ENCODE results near the gene PRODH.
"Not testable (repeated sequence)": the region's sequence is repeated elsewhere in the genome, so short reads cannot be mapped to it uniquely, and the experiment has no call there.

PRODH gene

DNA sequence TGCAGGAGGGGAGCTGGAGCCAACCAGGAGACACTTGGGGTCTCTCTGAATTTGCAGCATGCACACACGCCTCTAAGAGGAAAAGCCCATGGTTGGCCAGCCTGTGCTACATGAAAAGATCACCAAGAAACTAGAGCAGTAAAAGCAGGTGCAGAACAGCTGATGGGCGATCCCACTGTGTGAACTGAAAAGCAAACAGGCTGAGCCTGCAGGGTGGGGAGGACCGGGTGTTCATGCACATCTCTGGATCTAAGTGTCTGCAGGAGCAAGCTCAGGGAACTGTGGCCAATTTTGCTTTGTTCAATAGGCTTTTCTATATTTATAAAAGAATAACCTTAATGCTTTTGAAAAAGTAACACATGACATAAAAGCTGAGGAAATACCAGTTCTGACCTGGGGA lies 18.3 kb downstream of the PRODH start:
- H3K36me3 Mint-ChIP-seq; H3K9me3 Mint-ChIP-seq; ATAC-seq (ENCODE audit: low read depth); DNase-seq (ENCODE audit: low spot score in 2 of 2); H3K4me3 Mint-ChIP-seq; H3K27ac Mint-ChIP-seq; H3K27me3 Mint-ChIP-seq; H3K4me1 Mint-ChIP-seq: not testable (repeated sequence)

DNA sequence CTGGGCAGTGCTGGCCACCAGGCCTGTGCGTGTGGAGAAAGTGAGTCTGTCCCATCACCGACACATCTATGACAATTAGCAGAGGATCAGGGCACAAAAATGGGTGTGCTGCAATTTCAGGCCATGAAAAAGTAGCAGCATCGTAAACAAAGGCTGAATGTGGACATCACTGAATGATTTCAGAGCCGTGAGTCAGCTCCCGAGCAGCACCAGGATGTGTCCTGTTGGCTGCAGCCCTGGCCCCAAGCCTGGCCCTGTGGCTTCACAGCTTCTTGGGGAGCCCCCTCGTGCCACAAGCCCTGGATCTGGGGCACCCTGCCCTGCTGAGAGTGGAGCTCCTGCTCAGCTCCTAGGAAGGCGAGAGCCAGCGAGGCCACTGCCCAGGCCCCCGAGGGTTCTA lies 20.5 kb downstream of the PRODH start:
- not testable (repeated sequence) for H3K4me1 Mint-ChIP-seq; H3K36me3 Mint-ChIP-seq; H3K4me3 Mint-ChIP-seq; H3K27me3 Mint-ChIP-seq; DNase-seq (ENCODE audit: low spot score in 2 of 2); ATAC-seq (ENCODE audit: low read depth); H3K27ac Mint-ChIP-seq; H3K9me3 Mint-ChIP-seq

DNA sequence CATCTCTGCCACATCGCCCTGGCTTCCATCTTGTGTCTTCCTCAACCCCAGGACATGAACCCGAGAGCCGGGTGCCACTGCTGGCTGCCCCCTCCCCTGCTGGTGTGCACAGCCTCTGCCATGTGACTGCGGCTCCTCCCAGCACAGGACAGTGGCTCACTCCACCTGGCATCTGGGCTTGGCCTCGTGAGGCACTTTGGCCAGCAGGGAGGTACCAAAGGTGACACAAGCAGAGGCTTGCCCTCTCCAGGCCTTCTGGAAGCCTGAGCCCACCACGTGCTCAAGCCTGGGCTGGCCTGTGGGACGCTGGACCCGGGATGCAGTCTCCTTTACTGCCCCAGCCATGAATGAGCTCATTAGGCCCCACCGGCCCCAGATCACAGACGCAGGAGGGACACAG lies 21.5 kb downstream of the PRODH start:
- ATAC-seq (ENCODE audit: low read depth); DNase-seq (ENCODE audit: low spot score in 2 of 2); H3K27me3 Mint-ChIP-seq; H3K9me3 Mint-ChIP-seq; H3K36me3 Mint-ChIP-seq; H3K27ac Mint-ChIP-seq; H3K4me3 Mint-ChIP-seq; H3K4me1 Mint-ChIP-seq: not testable (repeated sequence)

DNA sequence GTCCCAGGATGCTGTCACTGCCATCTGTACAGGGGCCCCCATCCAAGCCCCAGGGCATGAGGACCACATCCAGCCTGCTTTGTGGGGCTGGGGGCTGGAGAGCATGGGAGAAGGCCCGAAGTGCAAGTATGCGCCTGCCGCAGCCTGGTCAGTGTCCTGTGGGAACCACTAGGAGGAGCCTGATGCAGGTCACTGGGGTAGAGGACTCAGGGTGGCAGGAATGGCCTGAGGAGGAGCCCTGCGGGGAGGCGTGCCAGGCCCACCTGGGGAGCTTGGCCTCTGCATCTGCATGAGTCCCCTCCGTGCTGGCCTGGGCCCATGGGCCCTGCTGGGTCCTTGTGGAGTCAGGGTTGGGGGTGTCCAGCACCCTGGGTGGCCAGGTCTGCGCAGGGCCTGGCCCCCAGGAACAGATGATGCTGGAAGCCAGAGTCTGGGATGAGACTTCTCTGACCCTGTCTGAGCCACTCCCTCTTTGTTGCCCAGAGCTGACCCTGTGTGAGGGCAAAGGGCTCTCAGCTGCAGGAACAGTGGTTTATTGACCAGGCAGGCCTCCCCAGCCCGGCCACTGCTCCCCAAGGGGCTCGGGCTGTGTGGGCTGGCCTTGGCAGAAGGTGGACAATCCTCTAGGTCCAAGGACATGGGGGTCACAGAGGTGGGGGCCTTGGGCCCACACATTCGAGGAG lies 23.7 kb downstream of the PRODH start:
- not testable (repeated sequence) for H3K9me3 Mint-ChIP-seq; H3K27ac Mint-ChIP-seq; ATAC-seq (ENCODE audit: low read depth); H3K27me3 Mint-ChIP-seq; H3K36me3 Mint-ChIP-seq; H3K4me1 Mint-ChIP-seq; H3K4me3 Mint-ChIP-seq; DNase-seq (ENCODE audit: low spot score in 2 of 2)

DNA sequence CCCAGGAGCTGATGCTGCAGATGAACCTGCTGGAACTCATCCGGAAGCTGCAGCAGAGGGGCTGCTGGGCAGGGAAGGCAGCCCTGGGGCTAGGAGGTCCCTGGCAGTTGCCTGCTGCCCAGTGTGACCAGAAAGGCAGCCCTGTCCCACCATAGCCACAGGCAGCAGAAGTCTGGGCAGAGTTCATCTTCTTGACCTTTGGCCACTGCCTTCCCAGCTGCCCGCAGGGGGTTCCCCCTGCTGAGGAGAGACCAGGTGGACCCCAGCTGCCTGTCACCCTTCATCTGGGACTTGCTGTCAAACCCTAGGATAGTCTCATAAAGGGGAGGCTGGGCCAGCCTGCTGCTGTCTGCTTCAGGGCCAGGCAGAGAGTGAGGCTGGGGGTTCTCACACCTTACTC lies 24.6 kb downstream of the PRODH start:
- ATAC-seq (ENCODE audit: low read depth); H3K4me1 Mint-ChIP-seq; DNase-seq (ENCODE audit: low spot score in 2 of 2); H3K27me3 Mint-ChIP-seq; H3K4me3 Mint-ChIP-seq; H3K9me3 Mint-ChIP-seq; H3K27ac Mint-ChIP-seq; H3K36me3 Mint-ChIP-seq: not testable (repeated sequence)

DNA sequence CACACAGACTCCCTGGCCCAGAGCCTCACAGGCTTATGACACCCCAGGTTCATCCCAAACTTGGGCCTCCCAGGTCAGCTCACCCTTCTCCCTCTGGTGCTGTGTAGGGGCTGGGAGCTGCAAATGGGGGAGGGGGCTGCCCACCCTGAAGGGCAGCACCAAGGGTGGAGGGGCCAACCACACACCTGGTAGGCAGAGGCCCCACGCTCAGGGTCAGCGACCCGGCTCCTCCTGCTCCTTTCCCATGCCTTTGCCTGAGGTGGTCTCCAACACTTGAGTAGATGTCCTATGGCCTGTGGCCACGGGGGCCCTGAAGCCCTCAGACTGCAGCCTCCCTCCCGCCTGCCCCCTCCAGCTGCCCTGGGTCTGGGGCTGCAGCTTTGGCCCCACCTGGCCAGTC lies 26.5 kb downstream of the PRODH start:
- Mint-ChIP-seq H3K27ac (no peak overlapping the region), H3K9me3 (no peaks in the 10 kb centered on the region), H3K36me3 (no peaks in the 10 kb centered on the region), H3K4me1 (no peaks in the 10 kb centered on the region), H3K4me3 (no peak overlapping the region), H3K27me3 (no peaks in the 10 kb centered on the region)
- DNase-seq (ENCODE audit: low spot score in 2 of 2) (no peak), ATAC-seq (ENCODE audit: low read depth) (no peak)

DNA sequence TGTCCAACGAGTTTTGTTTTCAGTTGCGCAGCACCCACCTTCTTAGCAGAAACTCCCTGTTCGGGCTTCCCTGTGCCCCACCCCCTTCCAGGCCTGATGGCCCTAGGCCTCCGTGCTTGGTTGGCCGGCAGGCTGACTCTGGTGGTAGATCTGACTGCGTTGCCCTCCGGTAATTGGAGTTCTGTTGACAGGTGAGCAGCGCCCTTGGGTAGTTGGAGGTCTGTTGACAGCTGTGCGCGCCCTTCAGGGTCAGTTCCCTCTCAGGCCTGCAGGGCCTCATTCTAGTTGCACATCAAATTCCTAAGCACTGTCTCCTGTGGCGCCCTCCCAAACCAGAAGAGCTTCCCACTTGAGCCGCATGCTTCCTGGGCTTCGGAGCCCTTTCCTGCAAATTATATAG lies 29.2 kb downstream of the PRODH start:
- H3K27me3 Mint-ChIP-seq: no peaks in the 10 kb centered on the region
- no peak overlapping the region for H3K27ac Mint-ChIP-seq
- H3K4me3 Mint-ChIP-seq: no peak overlapping the region
- H3K36me3 Mint-ChIP-seq: no peaks in the 10 kb centered on the region
- DNase-seq (ENCODE audit: low spot score in 2 of 2) (no peak), ATAC-seq (ENCODE audit: low read depth) (peak; percentile 14)
- no peaks in the 10 kb centered on the region for H3K4me1 Mint-ChIP-seq
- H3K9me3 Mint-ChIP-seq: no peaks in the 10 kb centered on the region

DNA sequence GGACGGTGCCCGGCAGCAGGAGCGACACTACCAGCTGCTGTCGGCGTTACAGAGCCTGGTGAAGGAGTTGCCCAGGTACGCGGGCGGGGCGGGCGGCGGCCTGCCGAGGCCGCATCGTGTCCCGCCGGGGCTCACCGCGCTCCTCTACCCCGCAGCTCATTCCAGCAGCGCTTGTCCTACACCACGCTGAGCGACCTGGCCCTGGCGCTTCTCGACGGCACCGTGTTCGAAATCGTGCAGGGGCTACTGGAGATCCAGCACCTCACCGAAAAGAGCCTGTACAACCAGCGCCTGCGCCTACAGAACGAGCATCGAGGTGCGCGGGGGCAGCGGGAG lies 29.7 kb downstream of the PRODH start:
- H3K27me3 Mint-ChIP-seq; H3K9me3 Mint-ChIP-seq; H3K36me3 Mint-ChIP-seq; DNase-seq (ENCODE audit: low spot score in 2 of 2); H3K4me1 Mint-ChIP-seq; H3K27ac Mint-ChIP-seq; H3K4me3 Mint-ChIP-seq: not testable (repeated sequence)
- peak; percentile 23 for ATAC-seq (ENCODE audit: low read depth)

DNA sequence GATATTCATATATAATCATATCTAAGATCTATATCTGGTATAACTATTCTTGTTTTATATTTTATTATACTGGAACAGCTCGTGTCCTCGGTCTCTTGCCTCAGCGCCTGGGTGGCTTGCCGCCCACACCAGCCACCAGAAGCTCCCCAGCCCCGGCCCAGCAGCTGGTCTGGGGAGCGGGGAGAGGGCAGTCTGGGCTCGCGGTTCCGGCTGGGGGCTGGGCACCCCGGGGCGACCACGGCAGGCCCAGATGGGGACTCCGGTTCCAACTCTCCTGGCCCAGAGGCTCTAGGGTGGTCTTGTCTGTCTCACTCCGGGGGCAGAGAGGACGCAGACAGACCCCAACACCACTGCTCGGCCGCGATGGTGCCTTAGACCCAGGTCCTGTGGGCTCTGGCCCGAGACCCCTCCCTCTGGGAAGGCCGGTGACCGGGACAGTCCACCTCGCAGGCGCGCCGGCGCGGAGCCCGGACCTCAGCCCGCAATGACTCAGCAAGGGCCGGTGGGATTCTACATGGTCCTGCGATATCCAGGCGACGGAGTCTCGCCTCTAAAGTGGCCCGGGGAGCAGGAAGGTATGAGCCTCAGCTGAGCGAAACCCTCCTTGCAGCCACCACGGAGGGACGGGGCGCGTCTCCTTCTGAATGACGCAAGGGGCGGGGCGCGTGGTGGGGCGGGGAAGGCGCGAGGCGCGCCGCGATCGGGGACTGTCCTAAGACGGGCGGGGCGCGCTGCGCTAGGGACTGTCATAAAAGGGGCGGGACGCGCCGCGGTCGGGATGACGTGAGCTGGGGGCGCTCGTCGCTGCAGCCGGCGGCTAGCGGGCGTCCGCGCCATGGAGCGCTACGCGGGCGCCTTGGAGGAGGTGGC lies 30.3 kb downstream of the PRODH start, which contains the start of gene DGCR6:
Gene DGCR6 (plus strand): TSS at position 781 of the 870 bp plus-strand sequence. CDS start 55 bp downstream, at position 836.
- no peaks in the 10 kb centered on the region for H3K27me3 Mint-ChIP-seq
- H3K9me3 Mint-ChIP-seq: no peaks in the 10 kb centered on the region
- H3K4me3 Mint-ChIP-seq: no peak within 1 kb of the TSS
- DNase-seq (ENCODE audit: low spot score in 2 of 2): no peak
- H3K27ac Mint-ChIP-seq: no peak within 1 kb of the TSS
- H3K36me3 Mint-ChIP-seq: no peaks in the 10 kb centered on the region
- ATAC-seq (ENCODE audit: low read depth): peak; percentile 93
- no peaks in the 10 kb centered on the region for H3K4me1 Mint-ChIP-seq

DNA sequence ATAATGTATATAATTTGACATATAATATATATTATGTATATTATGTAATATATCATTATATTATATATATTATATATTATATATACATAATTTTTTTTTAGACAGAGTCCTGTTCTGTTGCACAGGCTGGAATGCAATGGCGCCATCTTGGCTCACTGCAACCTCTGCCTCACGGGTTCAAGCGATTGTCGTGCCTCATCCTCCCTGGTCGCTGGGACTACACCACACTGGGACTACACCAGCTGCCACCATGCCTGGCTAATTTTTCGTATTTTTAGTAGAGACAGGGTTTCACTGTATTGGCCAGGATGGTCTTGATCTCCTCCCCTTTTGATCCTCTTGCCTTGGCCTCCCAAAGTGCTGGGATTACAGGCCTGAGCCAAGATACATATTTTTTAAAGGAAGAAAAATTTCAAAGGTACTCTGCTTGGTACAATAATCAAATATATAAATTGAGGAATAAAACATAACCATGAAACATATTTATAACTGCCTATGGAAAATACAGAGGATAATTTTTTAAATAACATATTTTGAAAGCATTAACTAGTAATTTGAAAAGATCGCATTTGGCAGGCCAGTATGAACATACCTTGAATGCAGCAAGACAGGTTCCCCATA lies 39.9 kb downstream of the PRODH start:
- DNase-seq (ENCODE audit: low spot score in 2 of 2); H3K27ac Mint-ChIP-seq; ATAC-seq (ENCODE audit: low read depth); H3K4me1 Mint-ChIP-seq; H3K4me3 Mint-ChIP-seq; H3K27me3 Mint-ChIP-seq; H3K36me3 Mint-ChIP-seq; H3K9me3 Mint-ChIP-seq: not testable (repeated sequence)

DNA sequence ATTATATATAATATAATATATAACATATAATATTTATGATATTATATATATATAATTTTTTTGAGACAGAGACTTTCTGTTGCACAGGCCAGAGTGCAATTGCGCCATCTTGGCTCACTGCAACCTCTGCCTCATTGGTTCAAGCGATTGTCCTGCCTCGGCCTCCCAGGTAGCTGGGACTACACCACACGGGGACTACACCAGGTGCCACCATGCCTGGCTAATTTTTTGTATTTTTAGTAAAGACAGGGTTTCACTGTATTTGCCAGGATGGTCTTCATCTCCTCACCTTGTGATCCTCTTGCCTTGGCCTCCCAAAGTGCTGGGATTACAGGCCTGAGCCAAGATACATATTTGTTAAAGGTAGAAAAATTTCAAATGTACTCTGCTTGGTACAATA lies 42.3 kb downstream of the PRODH start:
- DNase-seq (ENCODE audit: low spot score in 2 of 2); H3K4me3 Mint-ChIP-seq; H3K9me3 Mint-ChIP-seq; H3K27me3 Mint-ChIP-seq; ATAC-seq (ENCODE audit: low read depth); H3K27ac Mint-ChIP-seq; H3K36me3 Mint-ChIP-seq; H3K4me1 Mint-ChIP-seq: not testable (repeated sequence)

DNA sequence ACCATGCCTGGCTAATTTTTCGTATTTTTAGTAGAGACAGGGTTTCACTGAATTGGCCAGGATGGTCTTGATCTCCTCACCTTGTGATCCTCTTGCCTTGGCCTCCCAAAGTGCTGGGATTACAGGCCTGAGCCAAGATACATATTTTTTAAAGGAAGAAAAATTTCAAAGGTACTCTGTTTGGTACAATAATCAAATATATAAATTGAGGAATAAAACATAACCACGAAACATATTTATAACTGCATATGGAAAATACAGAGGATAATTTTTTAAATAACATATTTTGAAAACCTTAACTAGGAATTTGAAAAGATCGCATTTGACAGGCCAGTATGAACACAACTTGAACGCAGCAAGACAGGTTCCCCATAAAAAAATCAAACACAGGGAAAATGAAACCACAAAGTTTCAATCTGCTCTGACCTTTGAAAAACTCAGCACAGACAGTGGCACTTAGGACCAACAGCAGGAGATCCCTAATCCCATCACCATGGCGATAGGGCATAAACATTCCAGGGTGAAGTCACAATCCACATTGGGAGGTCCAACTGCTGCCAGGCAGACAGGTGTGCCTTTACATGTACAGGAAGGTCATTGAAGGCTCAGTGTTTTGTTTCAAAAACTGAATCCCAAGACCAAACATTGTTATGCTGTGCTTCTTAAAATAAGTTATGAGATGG lies 45.4 kb downstream of the PRODH start:
- H3K27ac Mint-ChIP-seq; DNase-seq (ENCODE audit: low spot score in 2 of 2); H3K4me1 Mint-ChIP-seq; H3K9me3 Mint-ChIP-seq; H3K36me3 Mint-ChIP-seq; H3K4me3 Mint-ChIP-seq; ATAC-seq (ENCODE audit: low read depth); H3K27me3 Mint-ChIP-seq: not testable (repeated sequence)

DNA sequence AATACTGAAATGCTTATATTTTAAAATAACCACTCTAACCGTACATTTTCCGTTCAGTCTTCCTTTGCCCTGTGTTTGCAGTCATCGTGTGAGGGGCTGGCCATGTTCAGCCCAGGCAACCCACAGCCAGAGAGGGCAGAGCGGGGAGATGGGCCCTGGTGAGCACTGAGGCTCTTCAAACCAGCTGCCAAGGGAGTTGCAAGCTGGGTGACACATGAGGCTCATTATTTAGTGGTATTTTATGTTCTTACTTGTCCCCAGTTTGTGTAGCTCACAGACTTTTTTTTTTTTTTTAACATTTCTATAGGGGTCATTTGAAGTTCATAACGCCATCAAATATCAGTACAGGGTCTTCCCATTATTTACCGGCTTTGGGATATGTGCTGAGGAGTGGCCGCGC lies 48.0 kb downstream of the PRODH start:
- Mint-ChIP-seq H3K4me1 (no peaks in the 10 kb centered on the region), H3K9me3 (no peaks in the 10 kb centered on the region), H3K27me3 (no peaks in the 10 kb centered on the region), H3K4me3 (no peak overlapping the region), H3K36me3 (no peaks in the 10 kb centered on the region), H3K27ac (no peak overlapping the region)
- DNase-seq (ENCODE audit: low spot score in 2 of 2) (no peak), ATAC-seq (ENCODE audit: low read depth) (no peak)

DNA sequence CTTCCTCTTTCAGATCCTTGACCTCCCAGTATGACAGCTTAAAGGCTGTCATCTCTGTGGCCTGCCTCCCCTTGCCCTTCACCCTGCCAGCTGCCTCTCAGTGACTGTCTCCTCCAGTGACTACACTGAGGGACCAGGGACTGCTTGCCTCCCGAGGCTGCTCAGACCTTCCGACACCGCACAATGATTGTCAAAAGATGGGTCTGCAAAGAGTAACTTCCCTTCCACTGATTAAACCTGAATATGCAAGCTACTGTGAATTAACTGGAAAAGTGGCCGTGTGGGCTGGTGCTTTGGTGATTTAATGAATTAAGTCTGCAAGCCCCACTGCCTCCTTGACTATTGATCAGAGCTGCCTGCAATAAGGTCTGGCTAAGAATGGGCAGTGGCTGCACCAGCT lies 51.6 kb downstream of the PRODH start:
- H3K36me3 Mint-ChIP-seq; ATAC-seq (ENCODE audit: low read depth); H3K27me3 Mint-ChIP-seq; H3K4me3 Mint-ChIP-seq; H3K4me1 Mint-ChIP-seq; DNase-seq (ENCODE audit: low spot score in 2 of 2); H3K9me3 Mint-ChIP-seq; H3K27ac Mint-ChIP-seq: not testable (repeated sequence)
